A673 (cell line): ENCODE data around the gene UNC13B.

Experiments used
- EZH2 ChIP-seq: fragments of 200-600 bp; sonication (generic); IDR thresholded peaks from 2 replicates; pipeline ENCODE4 v1.6.1; 2017; ENCODE audit warnings: borderline replicate concordance, low read depth, mild to moderate bottlenecking, mixed read lengths, antibody characterized with exemption, low read length; ENCODE audit not compliant: poor library complexity, severe bottlenecking
- TF ChIP-seq, protein P1 (sequence below): fragments of 300-800, 200-600 bp; sonication (generic); conservative IDR thresholded peaks from 2 replicates; pipeline ENCODE4 v1.5.1; 2017; ENCODE audit warnings: low read depth, mild to moderate bottlenecking, antibody characterized with exemption, low read length, moderate library complexity, mixed read lengths

DNA sequence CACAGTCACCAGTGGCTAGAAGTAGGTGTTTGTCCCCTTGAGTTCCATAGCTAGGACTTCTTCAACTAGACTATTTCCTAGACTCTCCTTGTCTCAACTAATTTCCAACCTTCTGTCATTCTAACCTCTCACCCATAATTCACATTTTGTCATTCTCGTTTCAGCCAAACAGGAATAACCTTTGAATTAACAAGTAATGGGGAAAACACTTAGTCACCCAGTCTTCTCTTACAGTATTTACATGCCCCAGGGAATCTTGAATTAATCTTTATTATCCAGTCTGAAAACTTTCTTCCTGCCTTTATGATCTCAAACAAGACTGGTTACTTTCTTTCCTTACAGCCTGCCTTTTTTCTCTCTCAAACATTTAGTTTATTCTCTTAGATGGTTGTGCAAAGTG lies 264.8 kb downstream of the UNC13B start:
- TF ChIP-seq, protein P1, sequence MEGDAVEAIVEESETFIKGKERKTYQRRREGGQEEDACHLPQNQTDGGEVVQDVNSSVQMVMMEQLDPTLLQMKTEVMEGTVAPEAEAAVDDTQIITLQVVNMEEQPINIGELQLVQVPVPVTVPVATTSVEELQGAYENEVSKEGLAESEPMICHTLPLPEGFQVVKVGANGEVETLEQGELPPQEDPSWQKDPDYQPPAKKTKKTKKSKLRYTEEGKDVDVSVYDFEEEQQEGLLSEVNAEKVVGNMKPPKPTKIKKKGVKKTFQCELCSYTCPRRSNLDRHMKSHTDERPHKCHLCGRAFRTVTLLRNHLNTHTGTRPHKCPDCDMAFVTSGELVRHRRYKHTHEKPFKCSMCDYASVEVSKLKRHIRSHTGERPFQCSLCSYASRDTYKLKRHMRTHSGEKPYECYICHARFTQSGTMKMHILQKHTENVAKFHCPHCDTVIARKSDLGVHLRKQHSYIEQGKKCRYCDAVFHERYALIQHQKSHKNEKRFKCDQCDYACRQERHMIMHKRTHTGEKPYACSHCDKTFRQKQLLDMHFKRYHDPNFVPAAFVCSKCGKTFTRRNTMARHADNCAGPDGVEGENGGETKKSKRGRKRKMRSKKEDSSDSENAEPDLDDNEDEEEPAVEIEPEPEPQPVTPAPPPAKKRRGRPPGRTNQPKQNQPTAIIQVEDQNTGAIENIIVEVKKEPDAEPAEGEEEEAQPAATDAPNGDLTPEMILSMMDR: no peak
- no peak for TF ChIP-seq EZH2
